GM12878 (cell line): ENCODE measurements around the gene DHCR7. TPM values are rescaled to one million over a fixed set of nuclear protein-coding genes. Genes with fewer than 3 reads are reported as not detected.

Experiments
- ATAC-seq: fragments of 200-7000 bp; cut with Tn5 transposase; 3 replicates; pipeline ENCODE4 v1.9.1; 2020; ENCODE audit warnings: mild to moderate bottlenecking, moderate library complexity
- BruUV-seq: library from RNA; stranded (reverse); fragments of 400-500 nt; replicated peaks from 2 replicates; lab custom pipeline; 2021; lab: Mats Ljungman, UMichigan
- CTCF ChIA-PET: fragments of 300-600 bp; sonication (Branson Sonifier 250); formaldehyde crosslinking; extraction: SDS; loops from one replicate; lab custom pipeline; 2021; ENCODE audit warnings: inconsistent platforms; lab: Yijun Ruan, JAX
- POLR2A ChIA-PET: fragments of 350-600 bp; formaldehyde crosslinking; extraction: SDS; loops from one replicate; lab custom pipeline; 2021; ENCODE audit warnings: inconsistent platforms; lab: Charles Lee
- RAD21 ChIA-PET: fragments of 300-600 bp; sonication (Branson Sonifier 250); formaldehyde crosslinking; loops from one replicate; lab custom pipeline; 2023; ENCODE audit warnings: antibody characterized with exemption; ENCODE audit not compliant: unreplicated experiment; lab: Charles Lee
- SMC1A ChIA-PET: fragments of 300-600 bp; sonication (Branson Sonifier 250); formaldehyde crosslinking; loops from one replicate; lab custom pipeline; 2023; ENCODE audit not compliant: unreplicated experiment, uncharacterized antibody; lab: Charles Lee
- DNase-seq: peaks from one replicate; pipeline ENCODE4 v3.0.0-alpha.2; 2011; ENCODE audit warnings: low read depth, low spot score
- FAIRE-seq: peaks from 3 replicates; lab custom pipeline; 2011; peaks lifted over from hg19 to GRCh38; lab: Jason Lieb, UNC
- H2AFZ ChIP-seq: 2 replicates; pipeline ENCODE4 v1.6.0; 2011; ENCODE audit warnings: low read depth, low read length, control low read depth; ENCODE audit not compliant: control insufficient read depth
- H3K27ac ChIP-seq: 2 replicates; pipeline ENCODE4 v1.5.1; 2011; ENCODE audit warnings: control low read depth; ENCODE audit not compliant: control insufficient read depth, insufficient read depth
- H3K27me3 ChIP-seq, 2 experiments: replicated peaks in 1 of 2; 2 replicates each; pipeline versions ENCODE4 v1.6.0 to v1.6.1; 2011; ENCODE audit warnings: low read length in 1 of 2; ENCODE audit not compliant: control insufficient read depth in 2 of 2, insufficient read depth in 2 of 2
- H3K36me3 ChIP-seq, 2 experiments: 2 replicates each; pipeline ENCODE4 v1.5.1; 2011; ENCODE audit warnings: low read length in 1 of 2; ENCODE audit not compliant: control insufficient read depth in 2 of 2, insufficient read depth in 2 of 2
- H3K4me1 ChIP-seq: 2 replicates; pipeline ENCODE4 v1.6.1; 2011; ENCODE audit warnings: mild to moderate bottlenecking, low read length, moderate library complexity, mixed read lengths; ENCODE audit not compliant: control insufficient read depth, insufficient read depth
- H3K4me2 ChIP-seq: 2 replicates; pipeline ENCODE4 v1.6.0; 2011; ENCODE audit warnings: control low read depth; ENCODE audit not compliant: control insufficient read depth, insufficient read depth
- H3K4me3 ChIP-seq: fragments of 200-600 bp; sonication (generic); 2 replicates; pipeline ENCODE4 v1.5.1; 2016
- H3K79me2 ChIP-seq: 2 replicates; pipeline ENCODE4 v1.6.0; 2011; ENCODE audit warnings: low read length; ENCODE audit not compliant: control insufficient read depth, insufficient read depth
- H3K9ac ChIP-seq: 2 replicates; pipeline ENCODE4 v1.8.0; 2011; ENCODE audit warnings: low read length, control low read depth, mixed read lengths; ENCODE audit not compliant: control insufficient read depth, insufficient read depth
- H3K9me3 ChIP-seq: replicated peaks from 3 replicates; pipeline ENCODE4 v1.5.1; 2011; ENCODE audit warnings: mild to moderate bottlenecking, low read length; ENCODE audit not compliant: control insufficient read depth, insufficient read depth
- H4K20me1 ChIP-seq: 2 replicates; pipeline ENCODE4 v1.6.0; 2011; ENCODE audit not compliant: control insufficient read depth, insufficient read depth
- BRCA1 ChIP-seq: IDR thresholded peaks from 2 replicates; pipeline ENCODE4 v1.6.1; 2011; ENCODE audit warnings: low read depth, low read length, improper control_type of control experiment
- CHD1 ChIP-seq: IDR thresholded peaks from 2 replicates; pipeline ENCODE4 v1.6.1; 2012; ENCODE audit warnings: low read depth, low read length, improper control_type of control experiment
- CHD4 ChIP-seq: fragments of 200-600 bp; sonication (generic); IDR thresholded peaks from 2 replicates; pipeline ENCODE4 v1.6.1; 2016; ENCODE audit warnings: mild to moderate bottlenecking
- DPF2 ChIP-seq: fragments of 450-650 bp; IDR thresholded peaks from 2 replicates; pipeline ENCODE4 v1.6.1; 2017; ENCODE audit warnings: mild to moderate bottlenecking
- KAT2A ChIP-seq: conservative IDR thresholded peaks from 2 replicates; pipeline ENCODE4 v1.6.1; 2011; ENCODE audit warnings: low read depth, low read length; ENCODE audit not compliant: control insufficient read depth
- NFXL1 ChIP-seq: fragments of 450-650 bp; IDR thresholded peaks from 2 replicates; pipeline ENCODE4 v1.6.1; 2017; ENCODE audit warnings: antibody characterized with exemption, mild to moderate bottlenecking, borderline replicate concordance
- NR2C2 ChIP-seq: IDR thresholded peaks from 2 replicates; pipeline ENCODE4 v1.6.1; 2011; ENCODE audit warnings: borderline replicate concordance, low read depth; ENCODE audit not compliant: control insufficient read depth, insufficient read length
- PML ChIP-seq: IDR thresholded peaks from 2 replicates; pipeline ENCODE4 v1.6.1; 2012; ENCODE audit warnings: low read length, inconsistent platforms
- RBBP5 ChIP-seq: fragments of 200-600 bp; sonication (generic); conservative IDR thresholded peaks from 2 replicates; pipeline ENCODE4 v1.6.1; 2016
- STAT1 ChIP-seq: fragments of 450-650 bp; conservative IDR thresholded peaks from 2 replicates; pipeline ENCODE4 v1.6.1; 2014; ENCODE audit warnings: antibody characterized with exemption, mild to moderate bottlenecking
- STAT3 ChIP-seq: IDR thresholded peaks from 2 replicates; pipeline ENCODE4 v1.6.1; 2011; ENCODE audit warnings: low read depth, low read length, improper control_type of control experiment
- ZNF622 ChIP-seq: fragments of 450-650 bp; IDR thresholded peaks from 2 replicates; pipeline ENCODE4 v1.6.1; 2017; ENCODE audit warnings: mild to moderate bottlenecking, inconsistent platforms
- WGBS: methylation state at CpG from one replicate; pipeline ENCODE4 v1.1.6; 2016; ENCODE audit warnings: low lambda C conversion rate; ENCODE audit not compliant: insufficient replicate concordance, insufficient coverage; ENCODE audit errors: missing lambda C conversion rate; 5-methylcytosine and 5-hydroxymethylcytosine counted together
- in situ Hi-C: fragments of 300-500 bp; cut with MboI; formaldehyde crosslinking; loops from 9 replicates; pipeline ENCODE4 v1.14.3; 2018; ENCODE audit warnings: mixed read lengths
- intact Hi-C: fragments of 100-400 bp; cut with micrococcal nuclease; formaldehyde crosslinking; loops from one replicate; pipeline ENCODE4 v1.14.2; 2022; ENCODE audit not compliant: unreplicated experiment
- polyA plus RNA-seq, 11 experiments: library from polyadenylated mRNA; depleted of rRNA in 4 of 11; unstranded in 6 of 11; stranded (reverse) in 5 of 11; fragments of >200 nt; fragmentation: Nextera tagmentation in 4 of 11; fragmentation: Illumina TruSeq in 1 of 11; extraction: Ambion mirVana in 4 of 11; extraction: Trizol in 1 of 11; gene quantifications; 1 replicate in 1 of 11; 2 replicates in 10 of 11; pipeline versions ENCODE4 v1.2.1 to v1.2.3, GENCODE V29; 2011 to 2016; ENCODE audit warnings: inconsistent platforms in 2 of 11, missing spikeins in 2 of 11, low read depth in 1 of 11
- total RNA-seq, 4 experiments: library from RNA; depleted of rRNA in 3 of 4; stranded (reverse); fragments of >200 nt in 3 of 4; fragmentation: Illumina TruSeq in 1 of 4; extraction: Trizol in 1 of 4; gene quantifications; 2 replicates each; pipeline versions ENCODE4 v1.2.1 to v1.2.3, GENCODE V29; 2013 to 2021
- TF ChIP-seq, protein P1 (sequence below): IDR thresholded peaks from 2 replicates; pipeline ENCODE4 v1.6.1; 2012; ENCODE audit warnings: low read depth, low read length, improper control_type of control experiment
- TF ChIP-seq, protein P2 (sequence below): fragments of 450-650 bp; IDR thresholded peaks from 2 replicates; pipeline ENCODE4 v1.6.1; 2017; ENCODE audit warnings: mild to moderate bottlenecking, low read depth, inconsistent platforms; ENCODE audit not compliant: poor library complexity, severe bottlenecking
- TF ChIP-seq, protein P3 (sequence below): fragments of 450-650 bp; IDR thresholded peaks from 2 replicates; pipeline ENCODE4 v1.6.1; 2017; ENCODE audit warnings: mild to moderate bottlenecking, moderate library complexity

Gene DHCR7
- total and polyA plus RNA-seq, 10 of the 15 experiments (the other 5 are each of a cell fraction or from before 2014, with no cell fraction given) = 4.2 to 115 (median 57.8) TPM

DNA sequence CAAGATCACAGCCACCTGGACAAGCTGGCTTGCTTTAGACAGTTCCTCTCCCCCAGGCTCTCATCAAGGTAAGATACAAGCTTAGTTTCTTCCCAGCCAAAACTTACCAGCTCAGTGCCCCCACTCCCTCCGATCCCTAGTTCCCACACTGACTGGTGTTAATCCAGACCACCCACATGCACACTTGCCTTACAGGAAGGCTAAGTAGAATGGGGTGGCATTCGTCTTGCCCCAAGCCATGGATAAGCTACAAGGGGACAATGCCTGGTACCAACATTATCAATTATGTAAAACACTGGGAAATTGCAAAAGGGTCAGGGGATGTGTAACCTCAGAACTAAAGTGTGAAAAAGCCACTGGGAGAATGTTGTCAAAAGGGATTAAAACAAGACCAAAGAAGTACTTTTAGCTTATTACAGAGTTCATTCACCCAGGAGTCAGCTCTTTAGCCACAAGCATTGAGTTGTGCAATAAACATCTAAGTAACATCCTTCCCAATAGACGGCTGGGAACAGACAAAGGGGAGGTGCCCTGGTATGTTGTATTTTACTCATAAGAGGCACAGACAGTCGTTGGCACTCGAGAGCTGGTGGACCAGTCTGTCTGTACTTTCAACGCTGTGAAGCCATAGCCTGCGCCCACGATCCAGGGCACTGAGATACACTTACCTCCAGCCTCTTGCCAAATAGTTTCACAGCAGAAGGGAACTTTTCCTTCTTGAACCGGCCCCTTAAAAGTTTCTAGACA, 1.1 kb downstream of the DHCR7 start:
- Histone ChIP-seq H3K27me3 (no peaks in the 10 kb centered on the region), H3K4me2 (peak overlapping the region; percentile 93), H2AFZ (peak overlapping the region; percentile 37; the same call in 1 of the 2 replicates), H4K20me1 (no peaks in the 10 kb centered on the region), H3K9ac (peak overlapping the region; percentile 57), H3K27ac (no peak overlapping the region), H3K79me2 (peaks cover 36% of the 10 kb centered on the region), H3K36me3 (peaks cover 9 to 17% of the 10 kb centered on the region in 2 experiments; a peak in 3 of 4 replicates), H3K4me3 (peak overlapping the region; percentile 85), H3K4me1 (peaks cover 8% of the 10 kb centered on the region; the same call in 1 of the 2 replicates), H3K9me3 (peaks cover 2% of the 10 kb centered on the region; the same call in 2 of the 3 replicates)
- ATAC-seq (no peak), FAIRE-seq (no peak), DNase-seq (no peak)
- TSS peak; percentile 74 for BruUV-seq
- intact Hi-C loops (no loop called here), in situ Hi-C loops (no loop called here)
- ChIA-PET SMC1A (interaction anchor here (1.2 to 1.7 kb wide), 2 partner anchors 25 to 73 kb away, joined by 6 read pairs; no protein-coding TSS in a partner anchor), RAD21 (no interaction called here), CTCF (interaction anchor here (0.6 to 3.1 kb wide), 4 partner anchors 28 to 133 kb away, joined by 3 to 12 read pairs (median 4); no protein-coding TSS in a partner anchor), POLR2A (interaction anchor here (0.8 to 1.4 kb wide), 3 partner anchors 14 to 21 kb away, joined by 3 to 5 read pairs (median 3); no protein-coding TSS in a partner anchor)
- TF ChIP-seq RBBP5 = no peak
- TF ChIP-seq BRCA1 = no peak
- no peak for TF ChIP-seq ZNF622
- TF ChIP-seq CHD1 = no peak
- TF ChIP-seq NR2C2 = no peak
- TF ChIP-seq, protein P1, sequence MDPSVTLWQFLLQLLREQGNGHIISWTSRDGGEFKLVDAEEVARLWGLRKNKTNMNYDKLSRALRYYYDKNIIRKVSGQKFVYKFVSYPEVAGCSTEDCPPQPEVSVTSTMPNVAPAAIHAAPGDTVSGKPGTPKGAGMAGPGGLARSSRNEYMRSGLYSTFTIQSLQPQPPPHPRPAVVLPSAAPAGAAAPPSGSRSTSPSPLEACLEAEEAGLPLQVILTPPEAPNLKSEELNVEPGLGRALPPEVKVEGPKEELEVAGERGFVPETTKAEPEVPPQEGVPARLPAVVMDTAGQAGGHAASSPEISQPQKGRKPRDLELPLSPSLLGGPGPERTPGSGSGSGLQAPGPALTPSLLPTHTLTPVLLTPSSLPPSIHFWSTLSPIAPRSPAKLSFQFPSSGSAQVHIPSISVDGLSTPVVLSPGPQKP = no peak
- TF ChIP-seq CHD4 = no peak
- TF ChIP-seq, protein P2, sequence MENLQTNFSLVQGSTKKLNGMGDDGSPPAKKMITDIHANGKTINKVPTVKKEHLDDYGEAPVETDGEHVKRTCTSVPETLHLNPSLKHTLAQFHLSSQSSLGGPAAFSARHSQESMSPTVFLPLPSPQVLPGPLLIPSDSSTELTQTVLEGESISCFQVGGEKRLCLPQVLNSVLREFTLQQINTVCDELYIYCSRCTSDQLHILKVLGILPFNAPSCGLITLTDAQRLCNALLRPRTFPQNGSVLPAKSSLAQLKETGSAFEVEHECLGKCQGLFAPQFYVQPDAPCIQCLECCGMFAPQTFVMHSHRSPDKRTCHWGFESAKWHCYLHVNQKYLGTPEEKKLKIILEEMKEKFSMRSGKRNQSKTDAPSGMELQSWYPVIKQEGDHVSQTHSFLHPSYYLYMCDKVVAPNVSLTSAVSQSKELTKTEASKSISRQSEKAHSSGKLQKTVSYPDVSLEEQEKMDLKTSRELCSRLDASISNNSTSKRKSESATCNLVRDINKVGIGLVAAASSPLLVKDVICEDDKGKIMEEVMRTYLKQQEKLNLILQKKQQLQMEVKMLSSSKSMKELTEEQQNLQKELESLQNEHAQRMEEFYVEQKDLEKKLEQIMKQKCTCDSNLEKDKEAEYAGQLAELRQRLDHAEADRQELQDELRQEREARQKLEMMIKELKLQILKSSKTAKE = no peak
- TF ChIP-seq KAT2A = no peak
- TF ChIP-seq NFXL1 = no peak
- TF ChIP-seq DPF2 = no peak
- no peak for TF ChIP-seq STAT1
- no peak for TF ChIP-seq STAT3
- TF ChIP-seq, protein P3, sequence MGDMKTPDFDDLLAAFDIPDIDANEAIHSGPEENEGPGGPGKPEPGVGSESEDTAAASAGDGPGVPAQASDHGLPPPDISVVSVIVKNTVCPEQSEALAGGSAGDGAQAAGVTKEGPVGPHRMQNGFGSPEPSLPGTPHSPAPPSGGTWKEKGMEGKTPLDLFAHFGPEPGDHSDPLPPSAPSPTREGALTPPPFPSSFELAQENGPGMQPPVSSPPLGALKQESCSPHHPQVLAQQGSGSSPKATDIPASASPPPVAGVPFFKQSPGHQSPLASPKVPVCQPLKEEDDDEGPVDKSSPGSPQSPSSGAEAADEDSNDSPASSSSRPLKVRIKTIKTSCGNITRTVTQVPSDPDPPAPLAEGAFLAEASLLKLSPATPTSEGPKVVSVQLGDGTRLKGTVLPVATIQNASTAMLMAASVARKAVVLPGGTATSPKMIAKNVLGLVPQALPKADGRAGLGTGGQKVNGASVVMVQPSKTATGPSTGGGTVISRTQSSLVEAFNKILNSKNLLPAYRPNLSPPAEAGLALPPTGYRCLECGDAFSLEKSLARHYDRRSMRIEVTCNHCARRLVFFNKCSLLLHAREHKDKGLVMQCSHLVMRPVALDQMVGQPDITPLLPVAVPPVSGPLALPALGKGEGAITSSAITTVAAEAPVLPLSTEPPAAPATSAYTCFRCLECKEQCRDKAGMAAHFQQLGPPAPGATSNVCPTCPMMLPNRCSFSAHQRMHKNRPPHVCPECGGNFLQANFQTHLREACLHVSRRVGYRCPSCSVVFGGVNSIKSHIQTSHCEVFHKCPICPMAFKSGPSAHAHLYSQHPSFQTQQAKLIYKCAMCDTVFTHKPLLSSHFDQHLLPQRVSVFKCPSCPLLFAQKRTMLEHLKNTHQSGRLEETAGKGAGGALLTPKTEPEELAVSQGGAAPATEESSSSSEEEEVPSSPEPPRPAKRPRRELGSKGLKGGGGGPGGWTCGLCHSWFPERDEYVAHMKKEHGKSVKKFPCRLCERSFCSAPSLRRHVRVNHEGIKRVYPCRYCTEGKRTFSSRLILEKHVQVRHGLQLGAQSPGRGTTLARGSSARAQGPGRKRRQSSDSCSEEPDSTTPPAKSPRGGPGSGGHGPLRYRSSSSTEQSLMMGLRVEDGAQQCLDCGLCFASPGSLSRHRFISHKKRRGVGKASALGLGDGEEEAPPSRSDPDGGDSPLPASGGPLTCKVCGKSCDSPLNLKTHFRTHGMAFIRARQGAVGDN = no peak
- TF ChIP-seq PML = no peak
- WGBS = 75% methylated on average over 9 of the region's 9 CpGs
